SK-N-MC (cell line): ENCODE results near the gene ATP5MK.

Experiments used
- DNase-seq: peaks from one replicate; pipeline ENCODE4 v3.0.0-alpha.2; 2011; ENCODE audit warnings: low read depth, low spot score
- H3K27ac ChIP-seq: fragments of 200-600 bp; sonication (generic); 2 replicates; pipeline ENCODE4 v1.5.1; 2016; ENCODE audit warnings: mixed run types
- H3K36me3 ChIP-seq: fragments of 200-600 bp; sonication (generic); 2 replicates; pipeline ENCODE4 v1.6.1; 2017; ENCODE audit warnings: antibody characterized with exemption, low read length, mixed read lengths; ENCODE audit not compliant: insufficient read depth
- H3K4me3 ChIP-seq: fragments of 200-600 bp; sonication (generic); 2 replicates; pipeline ENCODE4 v1.5.1; 2016
- H3K9ac ChIP-seq: fragments of 200-600 bp; sonication (generic); 2 replicates; pipeline ENCODE4 v1.8.0; 2017; ENCODE audit warnings: mixed run types, mixed read lengths; ENCODE audit not compliant: insufficient read length
- H3K9me3 ChIP-seq: fragments of 200-600 bp; sonication (generic); 2 replicates; pipeline ENCODE4 v1.6.1; 2017; ENCODE audit warnings: low read depth, mild to moderate bottlenecking, antibody characterized with exemption, low read length, moderate library complexity, mixed read lengths
- EZH2 ChIP-seq: fragments of 200-600 bp; sonication (generic); IDR thresholded peaks from one replicate; pipeline ENCODE4 v1.6.1; 2017; ENCODE audit warnings: antibody characterized with exemption
- FOXP2 ChIP-seq: optimal IDR thresholded peaks from 2 replicates; pipeline ENCODE3; 2011; ENCODE audit warnings: mild to moderate bottlenecking, moderate library complexity; ENCODE audit not compliant: insufficient read depth; ENCODE audit errors: extremely low read length, control extremely low read depth
- POLR2AphosphoS5 ChIP-seq: IDR thresholded peaks from 2 replicates; pipeline ENCODE4 v1.6.1; 2012; ENCODE audit warnings: mild to moderate bottlenecking, low read depth, low read length, borderline replicate concordance

The ATP5MK gene

GRCh38 chr10:103416436-103417147 lies 20.3 kb upstream of the ATP5MK start:
- Histone ChIP-seq H3K36me3 (peaks cover 78% of the 10 kb centered on the region), H3K27ac (no peak overlapping the region), H3K9me3 (no peaks in the 10 kb centered on the region), H3K4me3 (no peak overlapping the region), H3K9ac (no peak overlapping the region)
- TF ChIP-seq FOXP2 (no peak), POLR2AphosphoS5 (no peak), EZH2 (no peak)
- DNase-seq, result no peak

- H3K9me3 ChIP-seq, result no peaks in the 10 kb centered on the region
- TF ChIP-seq EZH2 (no peak), FOXP2 (no peak), POLR2AphosphoS5 (no peak)
- H3K4me3 ChIP-seq, result no peak overlapping the region
- H3K9ac ChIP-seq, result no peak overlapping the region
- H3K36me3 ChIP-seq, result peaks cover 77% of the 10 kb centered on the region
- H3K27ac ChIP-seq, result no peak overlapping the region
- DNase-seq, result no peak
Observed at GRCh38 chr10:103415581-103415980, 19.3 kb upstream of the ATP5MK start.

GRCh38 chr10:103413564-103413963 lies 17.3 kb upstream of the ATP5MK start:
- no peak for DNase-seq
- TF ChIP-seq FOXP2, result no peak
- no peak for TF ChIP-seq POLR2AphosphoS5
- H3K9ac ChIP-seq, result no peak overlapping the region
- H3K4me3 ChIP-seq, result no peak overlapping the region
- H3K36me3 ChIP-seq, result peaks cover 65% of the 10 kb centered on the region
- H3K27ac ChIP-seq, result no peak overlapping the region
- no peaks in the 10 kb centered on the region for H3K9me3 ChIP-seq

- H3K36me3 ChIP-seq, result peaks cover 38% of the 10 kb centered on the region
- no peaks in the 10 kb centered on the region for H3K9me3 ChIP-seq
- H3K4me3 ChIP-seq, result peak overlapping the region; percentile 89
- DNase-seq, result no peak
- no peak overlapping the region for H3K27ac ChIP-seq
- no peak for TF ChIP-seq FOXP2
- H3K9ac ChIP-seq, result peak overlapping the region; percentile 86
Observed at GRCh38 chr10:103397191-103397825, 1.0 kb upstream of the ATP5MK start.

- DNase-seq, result no peak
Observed at GRCh38 chr10:103396789-103397087, 463 bp upstream of the ATP5MK start.

GRCh38 chr10:103395754-103396066 lies 565 bp downstream of the ATP5MK start:
- peaks cover 40% of the 10 kb centered on the region for H3K36me3 ChIP-seq
- no peak for DNase-seq

More at GRCh38 chr10:103396789-103397087, 463 bp upstream of the ATP5MK start:
- peaks cover 36% of the 10 kb centered on the region for H3K36me3 ChIP-seq
- peak overlapping the region; percentile 86 for H3K9ac ChIP-seq
- no peak for TF ChIP-seq POLR2AphosphoS5
- TF ChIP-seq FOXP2, result no peak
- no peak for TF ChIP-seq EZH2
- no peaks in the 10 kb centered on the region for H3K9me3 ChIP-seq
- H3K4me3 ChIP-seq, result peak overlapping the region; percentile 89
- H3K27ac ChIP-seq, result no peak overlapping the region

GRCh38 chr10:103394180-103394579 lies 2.1 kb downstream of the ATP5MK start:
- Histone ChIP-seq H3K9ac (no peak overlapping the region), H3K36me3 (peaks cover 27% of the 10 kb centered on the region), H3K4me3 (no peak overlapping the region), H3K9me3 (no peaks in the 10 kb centered on the region), H3K27ac (no peak overlapping the region)
- no peak for DNase-seq
- TF ChIP-seq POLR2AphosphoS5, result no peak
- TF ChIP-seq FOXP2, result no peak
- TF ChIP-seq EZH2, result no peak

More at GRCh38 chr10:103395754-103396066, 565 bp downstream of the ATP5MK start:
- Histone ChIP-seq H3K9me3 (no peaks in the 10 kb centered on the region), H3K27ac (no peak overlapping the region), H3K9ac (peak overlapping the region; percentile 86), H3K4me3 (peak overlapping the region; percentile 89)
- TF ChIP-seq EZH2 (no peak), FOXP2 (no peak), POLR2AphosphoS5 (no peak)

GRCh38 chr10:103382769-103383168 lies 13.5 kb downstream of the ATP5MK start:
- H3K4me3 ChIP-seq, result no peak overlapping the region
- DNase-seq, result no peak
- TF ChIP-seq POLR2AphosphoS5 (no peak), EZH2 (no peak), FOXP2 (no peak)
- no peak overlapping the region for H3K9ac ChIP-seq
- peaks cover 11% of the 10 kb centered on the region for H3K36me3 ChIP-seq
- H3K9me3 ChIP-seq, result no peaks in the 10 kb centered on the region
- no peak overlapping the region for H3K27ac ChIP-seq

- no peak for DNase-seq
- H3K9ac ChIP-seq, result no peak overlapping the region
- H3K4me3 ChIP-seq, result no peak overlapping the region
- no peak for TF ChIP-seq FOXP2
- TF ChIP-seq POLR2AphosphoS5, result no peak
- TF ChIP-seq EZH2, result no peak
- H3K9me3 ChIP-seq, result no peaks in the 10 kb centered on the region
- H3K36me3 ChIP-seq, result peaks cover 3% of the 10 kb centered on the region; the same call in 1 of the 2 replicates
- no peak overlapping the region for H3K27ac ChIP-seq
Observed at GRCh38 chr10:103374263-103374662, 22.0 kb downstream of the ATP5MK start.
